Hepatocyte (in vitro differentiated cells): ENCODE results near the gene NEDD4L. TPM values are rescaled to one million over a fixed set of nuclear protein-coding genes. Genes with fewer than 3 reads are reported as not detected.
A peak's percentile ranks its signal among the peaks of the same experiment; 100 is the strongest.

Experiments
- DNase-seq: peaks from one replicate; pipeline ENCODE4 v3.0.0-alpha.2; 2016; ENCODE audit warnings: low spot score
- H2AFZ ChIP-seq: fragments of 200-600 bp; sonication (generic); 2 replicates; pipeline ENCODE4 v1.6.0; 2016; ENCODE audit warnings: antibody characterized with exemption, mild to moderate bottlenecking
- H3K27ac ChIP-seq: fragments of 200-600 bp; sonication (generic); 2 replicates; pipeline ENCODE4 v1.5.1; 2016; ENCODE audit warnings: mild to moderate bottlenecking
- H3K27me3 ChIP-seq: fragments of 200-600 bp; sonication (generic); 2 replicates; pipeline ENCODE4 v1.6.1; 2016
- H3K36me3 ChIP-seq: fragments of 200-600 bp; sonication (generic); replicated peaks from 2 replicates; pipeline ENCODE4 v1.5.1; 2016; ENCODE audit warnings: low read depth; ENCODE audit not compliant: insufficient read depth
- H3K4me1 ChIP-seq: fragments of 200-600 bp; sonication (generic); 2 replicates; pipeline ENCODE4 v1.5.1; 2016; ENCODE audit warnings: mild to moderate bottlenecking, moderate library complexity; ENCODE audit not compliant: insufficient read depth
- H3K4me2 ChIP-seq: fragments of 200-600 bp; sonication (generic); 2 replicates; pipeline ENCODE4 v1.6.0; 2016
- H3K4me3 ChIP-seq: fragments of 200-600 bp; sonication (generic); 2 replicates; pipeline ENCODE4 v1.5.1; 2016; ENCODE audit warnings: mild to moderate bottlenecking
- H3K79me2 ChIP-seq: fragments of 200-600 bp; sonication (generic); 2 replicates; pipeline ENCODE4 v1.6.0; 2017; ENCODE audit warnings: mild to moderate bottlenecking
- H3K9me2 ChIP-seq: fragments of 200-600 bp; sonication (generic); replicated peaks from 2 replicates; pipeline ENCODE4 v1.6.0; 2017; ENCODE audit warnings: mild to moderate bottlenecking; ENCODE audit not compliant: insufficient read depth
- H3K9me3 ChIP-seq: fragments of 200-600 bp; sonication (generic); 2 replicates; pipeline ENCODE4 v1.5.1; 2016; ENCODE audit warnings: low read depth, mild to moderate bottlenecking
- H4K20me1 ChIP-seq: fragments of 200-600 bp; sonication (generic); 2 replicates; pipeline ENCODE4 v1.6.0; 2016; ENCODE audit warnings: mild to moderate bottlenecking; ENCODE audit not compliant: insufficient read depth, poor library complexity, severe bottlenecking
- CTCF ChIP-seq: fragments of 200-600 bp; sonication (generic); IDR thresholded peaks from 2 replicates; pipeline ENCODE4 v1.5.1; 2016; ENCODE audit warnings: antibody characterized with exemption, mild to moderate bottlenecking; ENCODE audit not compliant: poor library complexity
- EZH2 ChIP-seq: fragments of 200-600 bp; sonication (generic); IDR thresholded peaks from 2 replicates; pipeline ENCODE4 v1.6.1; 2016; ENCODE audit warnings: antibody characterized with exemption, mild to moderate bottlenecking, borderline replicate concordance
- EZH2phosphoT487 ChIP-seq: fragments of 200-600 bp; sonication (generic); IDR thresholded peaks from one replicate; pipeline ENCODE4 v1.6.1; 2018; ENCODE audit warnings: antibody characterized with exemption, mild to moderate bottlenecking, low read depth, moderate library complexity; ENCODE audit not compliant: unreplicated experiment, severe bottlenecking
- WGBS: methylation state at CpG from one replicate; pipeline ENCODE4 v1.1.6; 2016; ENCODE audit warnings: low lambda C conversion rate; ENCODE audit errors: missing lambda C conversion rate; 5-methylcytosine and 5-hydroxymethylcytosine counted together
- polyA plus RNA-seq: library from polyadenylated mRNA; unstranded; fragments of >200 nt; fragmentation: Nextera tagmentation; extraction: Ambion mirVana; gene quantifications from 2 replicates; pipeline ENCODE4 v1.2.1, GENCODE V29; 2016
- total RNA-seq: library from RNA; depleted of rRNA; stranded (reverse); fragments of >200 nt; gene quantifications from 2 replicates; pipeline ENCODE4 v1.2.3, GENCODE V29; 2014

The NEDD4L gene
- total and polyA plus RNA-seq, 2 experiments from 2014 or later, result 104 to 140 TPM

GRCh38 chr18:58025733-58026132, 18.3 kb upstream of the NEDD4L start:
- H2AFZ ChIP-seq, result no peak overlapping the region
- no peaks in the 10 kb centered on the region for H3K36me3 ChIP-seq
- no peak for DNase-seq
- H3K9me3 ChIP-seq, result no peaks in the 10 kb centered on the region
- no peak overlapping the region for H3K4me3 ChIP-seq
- H3K4me2 ChIP-seq, result no peak overlapping the region
- no peaks in the 10 kb centered on the region for H3K9me2 ChIP-seq
- 67% methylated on average over 2 of the region's 2 CpGs for WGBS
- no peaks in the 10 kb centered on the region for H3K79me2 ChIP-seq
- no peaks in the 10 kb centered on the region for H3K27me3 ChIP-seq
- H4K20me1 ChIP-seq, result no peaks in the 10 kb centered on the region
- H3K4me1 ChIP-seq, result peaks cover 41% of the 10 kb centered on the region
- peak overlapping the region; percentile 53 for H3K27ac ChIP-seq
- no peak for TF ChIP-seq EZH2
- no peak for TF ChIP-seq EZH2phosphoT487
- TF ChIP-seq CTCF, result no peak

GRCh38 chr18:58026395-58026794, 17.6 kb upstream of the NEDD4L start:
- H3K4me2 ChIP-seq, result peak overlapping the region; percentile 14
- no peaks in the 10 kb centered on the region for H3K27me3 ChIP-seq
- peak overlapping the region; percentile 53 for H3K27ac ChIP-seq
- no peaks in the 10 kb centered on the region for H3K9me3 ChIP-seq
- peaks cover 41% of the 10 kb centered on the region for H3K4me1 ChIP-seq
- H3K36me3 ChIP-seq, result no peaks in the 10 kb centered on the region
- 40% methylated on average over 3 of the region's 3 CpGs for WGBS
- H3K9me2 ChIP-seq, result no peaks in the 10 kb centered on the region
- no peak overlapping the region for H3K4me3 ChIP-seq
- TF ChIP-seq CTCF (no peak), EZH2phosphoT487 (no peak), EZH2 (no peak)
- H2AFZ ChIP-seq, result no peak overlapping the region
- H3K79me2 ChIP-seq, result no peaks in the 10 kb centered on the region
- no peaks in the 10 kb centered on the region for H4K20me1 ChIP-seq
- no peak for DNase-seq

GRCh38 chr18:58026857-58027256, 17.2 kb upstream of the NEDD4L start:
- no peaks in the 10 kb centered on the region for H3K9me2 ChIP-seq
- H3K4me3 ChIP-seq, result no peak overlapping the region
- H3K27ac ChIP-seq, result peak overlapping the region; percentile 53
- no peak for TF ChIP-seq CTCF
- H3K9me3 ChIP-seq, result no peaks in the 10 kb centered on the region
- H4K20me1 ChIP-seq, result no peaks in the 10 kb centered on the region
- DNase-seq, result no peak
- no peaks in the 10 kb centered on the region for H3K79me2 ChIP-seq
- no peaks in the 10 kb centered on the region for H3K27me3 ChIP-seq
- H3K4me2 ChIP-seq, result peak overlapping the region; percentile 14
- WGBS, result 41% methylated on average over 2 of the region's 2 CpGs
- no peak overlapping the region for H2AFZ ChIP-seq
- no peaks in the 10 kb centered on the region for H3K36me3 ChIP-seq
- peaks cover 41% of the 10 kb centered on the region for H3K4me1 ChIP-seq

- H3K4me3 ChIP-seq, result no peak overlapping the region
- H3K9me2 ChIP-seq, result no peaks in the 10 kb centered on the region
- H3K36me3 ChIP-seq, result no peaks in the 10 kb centered on the region
- no peak overlapping the region for H2AFZ ChIP-seq
- H3K9me3 ChIP-seq, result no peaks in the 10 kb centered on the region
- H3K27me3 ChIP-seq, result no peaks in the 10 kb centered on the region
- peak overlapping the region; percentile 53 for H3K27ac ChIP-seq
- WGBS, result 85% methylated on average over 3 of the region's 3 CpGs
- H3K4me1 ChIP-seq, result peaks cover 41% of the 10 kb centered on the region
- no peaks in the 10 kb centered on the region for H3K79me2 ChIP-seq
- H3K4me2 ChIP-seq, result no peak overlapping the region
- TF ChIP-seq EZH2phosphoT487, result no peak
- TF ChIP-seq CTCF, result no peak
- no peak for TF ChIP-seq EZH2
- DNase-seq, result no peak
- H4K20me1 ChIP-seq, result no peaks in the 10 kb centered on the region
Observed at GRCh38 chr18:58027341-58027740, 16.7 kb upstream of the NEDD4L start.
